ENCODE measurements around the gene GGT6. TPM values are rescaled to one million over a fixed set of nuclear protein-coding genes. Genes with fewer than 3 reads are reported as not detected.

The GGT6 gene
- total and polyA plus RNA-seq, 2 of the 13 experiments (the other 11 are each of a cell fraction or from before 2014, with no cell fraction given) = 0.16 to 0.80 TPM

- TF ChIP-seq ZNF646 (CRISPR knock-in tag; IDR thresholded peaks at IDR 0.05) (0 out of 2 replicates have a peak, but pooled peaks have one; percentile 21), ZSCAN9 (CRISPR knock-in tag; IDR thresholded peaks at IDR 0.05; ENCODE audit: borderline replicate concordance) (peak; percentile 65), BRF2 (CRISPR knock-in tag; IDR thresholded peaks at IDR 0.05) (peak; percentile 62; the same call in 1 of the 2 replicates), ZFP91 (CRISPR knock-in tag; IDR thresholded peaks at IDR 0.05; ENCODE audit: borderline replicate concordance) (peak; percentile 73; the same call in 1 of the 2 replicates), RAD51 (IDR thresholded peaks at IDR 0.05; ENCODE audit: borderline replicate concordance) (no peak), ZNF34 (CRISPR knock-in tag; IDR thresholded peaks at IDR 0.05; ENCODE audit: borderline replicate concordance) (no peak), FOXM1 (CRISPR knock-in tag; IDR thresholded peaks at IDR 0.05) (no peak), ZNF263 (CRISPR knock-in tag; IDR thresholded peaks at IDR 0.05) (peak; percentile 57), BORCS8-MEF2B (CRISPR knock-in tag; IDR thresholded peaks at IDR 0.05) (peak; percentile 91), ATAD3A (CRISPR knock-in tag; IDR thresholded peaks at IDR 0.05) (no peak), HOXA7 (CRISPR knock-in tag; IDR thresholded peaks at IDR 0.05) (no peak), HOXD1 (CRISPR knock-in tag; IDR thresholded peaks at IDR 0.05) (0 out of 2 replicates have a peak, but pooled peaks have one; percentile 36), CREB3 (CRISPR knock-in tag; IDR thresholded peaks at IDR 0.05) (peak; percentile 84), KAT7 (CRISPR knock-in tag; IDR thresholded peaks at IDR 0.05; ENCODE audit: borderline replicate concordance) (peak; percentile 81), DRAP1 (CRISPR knock-in tag; IDR thresholded peaks at IDR 0.05) (peak; percentile 87), ZNF567 (CRISPR knock-in tag; IDR thresholded peaks at IDR 0.05; ENCODE audit: borderline replicate concordance) (0 out of 2 replicates have a peak, but pooled peaks have one; percentile 51), RNF2 (conservative IDR thresholded peaks at IDR 0.05; ENCODE audit: low read depth) (0 out of 2 replicates have a peak, but pooled peaks have one; percentile 76), ELF4 (CRISPR knock-in tag; IDR thresholded peaks at IDR 0.05; ENCODE audit: borderline replicate concordance) (peak; percentile 92), ZNF44 (CRISPR knock-in tag; IDR thresholded peaks at IDR 0.05) (no peak; the same call in 1 of the 2 replicates)
Measured at GRCh38 chr17:4554997-4555799, 5.2 kb downstream of the GGT6 start, which contains the start of gene MYBBP1A (continued).
